SK-N-SH (cell line): Measurements from ENCODE around the gene CACNA2D4. TPM values are rescaled to one million over a fixed set of nuclear protein-coding genes. Genes with fewer than 3 reads are reported as not detected.

Experiments
- CTCF ChIA-PET: fragments of 300-600, 350-600 bp; formaldehyde crosslinking; extraction: SDS; loops from one replicate; lab custom pipeline; 2021; lab: Yijun Ruan, JAX
- POLR2A ChIA-PET: fragments of 350-600 bp; sonication (Branson Sonifier 250); formaldehyde crosslinking; extraction: SDS; loops from one replicate; lab custom pipeline; 2020; ENCODE audit warnings: antibody characterized with exemption, inconsistent platforms; lab: Yijun Ruan, JAX
- DNase-seq: peaks from one replicate; pipeline ENCODE4 v3.0.0; 2012
- H2AFZ ChIP-seq: fragments of 200-600 bp; sonication (generic); 2 replicates; pipeline ENCODE4 v1.8.1; 2016; ENCODE audit warnings: antibody characterized with exemption, mild to moderate bottlenecking, low read depth
- H3F3A ChIP-seq: fragments of 200-600 bp; sonication (generic); replicated peaks from 2 replicates; pipeline ENCODE3; 2016; ENCODE audit warnings: antibody characterized with exemption, mild to moderate bottlenecking; ENCODE audit not compliant: insufficient read depth
- H3K27ac ChIP-seq, 2 experiments: fragments of 200-500 bp in 1 of 2; fragments of 200-600 bp in 1 of 2; sonication (Bioruptor generic) in 1 of 2; sonication (generic), shearing (Covaris generic) in 1 of 2; 2 replicates each; pipeline versions ENCODE4 v1.5.1 to v1.6.1; 2014 to 2016; ENCODE audit warnings: low read depth in 2 of 2, inconsistent platforms in 1 of 2, low read length in 1 of 2, mild to moderate bottlenecking in 1 of 2, mixed read lengths in 1 of 2
- H3K27me3 ChIP-seq: fragments of 200-600 bp; sonication (generic), shearing (Covaris generic); 2 replicates; pipeline ENCODE4 v1.6.1; 2016; ENCODE audit warnings: mixed run types; ENCODE audit not compliant: insufficient read depth
- H3K36me3 ChIP-seq, 2 experiments: fragments of 200-500 bp in 1 of 2; fragments of 200-600 bp in 1 of 2; sonication (Bioruptor generic) in 1 of 2; sonication (generic) in 1 of 2; replicated peaks in 1 of 2; 2 replicates each; pipeline versions ENCODE3 to v1.5.1; 2014 to 2016; ENCODE audit warnings: low read length in 1 of 2, mild to moderate bottlenecking in 1 of 2; ENCODE audit not compliant: insufficient read depth in 2 of 2, control insufficient read depth in 1 of 2
- H3K4me1 ChIP-seq, 2 experiments: fragments of 200-500 bp in 1 of 2; fragments of 200-600 bp in 1 of 2; sonication (Bioruptor generic) in 1 of 2; sonication (generic), shearing (Covaris generic) in 1 of 2; 2 replicates each; pipeline versions ENCODE4 v1.5.1 to v1.6.1; 2014 to 2016; ENCODE audit warnings: low read depth in 1 of 2, low read length in 1 of 2, mixed run types in 1 of 2; ENCODE audit not compliant: insufficient read depth in 2 of 2, control insufficient read depth in 1 of 2
- H3K4me2 ChIP-seq: fragments of 200-600 bp; sonication (generic), shearing (Covaris generic); 2 replicates; pipeline ENCODE4 v1.6.1; 2017; ENCODE audit warnings: mixed run types
- H3K4me3 ChIP-seq, 2 experiments: fragments of 200-500 bp in 1 of 2; fragments of 200-600 bp in 1 of 2; sonication (Bioruptor generic) in 1 of 2; sonication (generic), shearing (Covaris generic) in 1 of 2; 2 replicates each; pipeline versions ENCODE4 v1.5.1 to v1.8.1; 2014 to 2016; ENCODE audit warnings: low read depth in 2 of 2, inconsistent platforms in 1 of 2, low read length in 1 of 2, mild to moderate bottlenecking in 1 of 2, mixed read lengths in 1 of 2, moderate library complexity in 1 of 2
- H3K79me2 ChIP-seq: fragments of 200-600 bp; sonication (generic); 2 replicates; pipeline ENCODE4 v1.8.1; 2017; ENCODE audit warnings: mild to moderate bottlenecking; ENCODE audit not compliant: insufficient read depth
- H3K9ac ChIP-seq: fragments of 200-600 bp; sonication (generic); 2 replicates; pipeline ENCODE4 v1.6.1; 2017; ENCODE audit warnings: mixed run types
- H3K9me2 ChIP-seq: fragments of 200-600 bp; sonication (generic); 2 replicates; pipeline ENCODE4 v1.6.1; 2017; ENCODE audit warnings: mixed run types
- H3K9me3 ChIP-seq: fragments of 200-600 bp; sonication (generic); 2 replicates; pipeline ENCODE4 v1.6.1; 2017; ENCODE audit warnings: mixed run types, mild to moderate bottlenecking, moderate library complexity
- H4K20me1 ChIP-seq: fragments of 200-600 bp; sonication (generic); 2 replicates; pipeline ENCODE4 v1.6.1; 2017; ENCODE audit warnings: mild to moderate bottlenecking, mixed run types; ENCODE audit not compliant: insufficient read depth
- CHD2 ChIP-seq: fragments of 150-350 bp; IDR thresholded peaks from 2 replicates; pipeline ENCODE4 v1.6.1; 2018; ENCODE audit warnings: low read length; ENCODE audit not compliant: partially characterized antibody
- CTCF ChIP-seq: fragments of 200-600 bp; sonication (generic); IDR thresholded peaks from 2 replicates; pipeline ENCODE4 v1.6.1; 2017; ENCODE audit warnings: antibody characterized with exemption, mild to moderate bottlenecking, moderate library complexity
- EP300 ChIP-seq, 2 experiments: IDR thresholded peaks; 2 replicates each; pipeline versions ENCODE4 v1.4.0 to v1.6.1; 2012; ENCODE audit warnings: borderline replicate concordance in 1 of 2, low read depth in 1 of 2, low read length in 1 of 2
- FOSL2 ChIP-seq: IDR thresholded peaks from 2 replicates; pipeline ENCODE4 v1.4.0; 2012; ENCODE audit warnings: low read depth, mild to moderate bottlenecking, moderate library complexity, borderline replicate concordance
- FOXJ3 ChIP-seq: sonication (generic); formaldehyde crosslinking; IDR thresholded peaks from 2 replicates; pipeline ENCODE4 v1.5.1; 2020; ENCODE audit warnings: mild to moderate bottlenecking, missing genetic modification reagents
- GATA2 ChIP-seq: sonication (generic); formaldehyde crosslinking; IDR thresholded peaks from 2 replicates; pipeline ENCODE4 v1.5.0; 2020; ENCODE audit warnings: mild to moderate bottlenecking, missing genetic modification reagents
- JUND ChIP-seq: IDR thresholded peaks from 2 replicates; pipeline ENCODE4 v1.4.0; 2012
- MEF2A ChIP-seq: IDR thresholded peaks from 2 replicates; pipeline ENCODE4 v1.4.0; 2012; ENCODE audit warnings: low read depth, borderline replicate concordance
- MXI1 ChIP-seq: IDR thresholded peaks from 2 replicates; pipeline ENCODE4 v1.6.1; 2012; ENCODE audit warnings: mild to moderate bottlenecking, low read depth, low read length, improper control_type of control experiment
- NFIC ChIP-seq: IDR thresholded peaks from 2 replicates; pipeline ENCODE4 v1.4.0; 2012; ENCODE audit warnings: borderline replicate concordance
- NRF1 ChIP-seq: IDR thresholded peaks from 2 replicates; pipeline ENCODE4 v1.6.1; 2012; ENCODE audit warnings: low read depth, mild to moderate bottlenecking, low read length
- PBX3 ChIP-seq: IDR thresholded peaks from 2 replicates; pipeline ENCODE4; 2012
- POLR2AphosphoS5 ChIP-seq: IDR thresholded peaks from 2 replicates; pipeline ENCODE4 v1.6.1; 2012; ENCODE audit warnings: low read depth, low read length
- REST ChIP-seq: IDR thresholded peaks from 2 replicates; pipeline ENCODE4 v1.6.1; 2012; ENCODE audit warnings: mild to moderate bottlenecking, low read depth, low read length, moderate library complexity
- RXRA ChIP-seq: IDR thresholded peaks from 2 replicates; pipeline ENCODE4 v1.4.0; 2012; ENCODE audit warnings: low read depth, mild to moderate bottlenecking, borderline replicate concordance
- SMC3 ChIP-seq: IDR thresholded peaks from 2 replicates; pipeline ENCODE4 v1.6.1; 2012; ENCODE audit warnings: low read depth, low read length, improper control_type of control experiment
- TEAD4 ChIP-seq: IDR thresholded peaks from 2 replicates; pipeline ENCODE4 v1.4.0; 2012; ENCODE audit warnings: mild to moderate bottlenecking, borderline replicate concordance; ENCODE audit not compliant: insufficient read depth
- WGBS: methylation state at CpG from one replicate; pipeline ENCODE4 v1.1.6; 2017; ENCODE audit warnings: low lambda C conversion rate; 5-methylcytosine and 5-hydroxymethylcytosine counted together
- polyA plus RNA-seq, 3 experiments: library from polyadenylated mRNA; depleted of rRNA; stranded (reverse); fragments of >200 nt; gene quantifications; 2 replicates each; pipeline ENCODE4 v1.2.3, GENCODE V29; 2012
- TF ChIP-seq, protein P1 (sequence below): fragments of 150-350 bp; IDR thresholded peaks from 2 replicates; pipeline ENCODE4 v1.6.1; 2016; ENCODE audit warnings: mild to moderate bottlenecking, low read depth, low read length
- TF ChIP-seq, protein P2 (sequence below): fragments of 150-350 bp; IDR thresholded peaks from 2 replicates; pipeline ENCODE4 v1.6.1; 2017; ENCODE audit warnings: antibody characterized with exemption, low read length, low read depth, borderline replicate concordance

The CACNA2D4 gene
- polyA plus RNA-seq, 1 of the 3 experiments (the other 2 are of a cell fraction), result 0.02 TPM

GRCh38 chr12:1920971-1921370 is 2.5 kb upstream of the CACNA2D4 start:
- 84% methylated on average over 17 of the region's 17 CpGs for WGBS
- TF ChIP-seq PBX3 (no peak), MEF2A (no peak), FOSL2 (no peak), NFIC (no peak), FOXJ3 (CRISPR knock-in tag) (no peak), RXRA (no peak), CHD2 (no peak), TEAD4 (no peak), SMC3 (no peak), CTCF (no peak), EP300 (IDR thresholded peaks at IDR 0.05; ENCODE audit: borderline replicate concordance in 1 of 2, low read depth in 1 of 2, low read length in 1 of 2) (no peak)
- TF ChIP-seq, protein P1, sequence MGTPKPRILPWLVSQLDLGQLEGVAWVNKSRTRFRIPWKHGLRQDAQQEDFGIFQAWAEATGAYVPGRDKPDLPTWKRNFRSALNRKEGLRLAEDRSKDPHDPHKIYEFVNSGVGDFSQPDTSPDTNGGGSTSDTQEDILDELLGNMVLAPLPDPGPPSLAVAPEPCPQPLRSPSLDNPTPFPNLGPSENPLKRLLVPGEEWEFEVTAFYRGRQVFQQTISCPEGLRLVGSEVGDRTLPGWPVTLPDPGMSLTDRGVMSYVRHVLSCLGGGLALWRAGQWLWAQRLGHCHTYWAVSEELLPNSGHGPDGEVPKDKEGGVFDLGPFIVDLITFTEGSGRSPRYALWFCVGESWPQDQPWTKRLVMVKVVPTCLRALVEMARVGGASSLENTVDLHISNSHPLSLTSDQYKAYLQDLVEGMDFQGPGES, result no peak
- H3K27me3 ChIP-seq, result no peaks in the 10 kb centered on the region; the same call in 1 of the 2 replicates
- ChIA-PET POLR2A (no interaction called here), CTCF (interaction anchor here (0.9 to 5.5 kb wide), 4 partner anchors 19 to 130 kb away, joined by 3 to 40 read pairs (median 3); no protein-coding TSS in a partner anchor)
- no peaks in the 10 kb centered on the region for H3K9me3 ChIP-seq
- no peak overlapping the region for H3K4me2 ChIP-seq
- H3K9ac ChIP-seq, result no peak overlapping the region
- no peaks in the 10 kb centered on the region for H3K9me2 ChIP-seq
- no peak overlapping the region for H3K27ac ChIP-seq
- H3K79me2 ChIP-seq, result no peaks in the 10 kb centered on the region
- no peaks in the 10 kb centered on the region for H4K20me1 ChIP-seq
- no peak overlapping the region for H3K4me3 ChIP-seq
- DNase-seq, result peak; percentile 12
- H2AFZ ChIP-seq, result no peak overlapping the region
- H3K36me3 ChIP-seq, result no peaks in the 10 kb centered on the region
- H3K4me1 ChIP-seq, result peaks cover 0 to 40% of the 10 kb centered on the region in 2 experiments; a peak in 1 of 4 replicates
- H3F3A ChIP-seq, result no peaks in the 10 kb centered on the region

GRCh38 chr12:1920436-1920835 is 2.0 kb upstream of the CACNA2D4 start:
- Histone ChIP-seq H3K9ac (no peak overlapping the region), H3K36me3 (no peaks in the 10 kb centered on the region), H3K27ac (no peak overlapping the region), H3F3A (no peaks in the 10 kb centered on the region), H3K4me1 (peaks cover 0 to 34% of the 10 kb centered on the region in 2 experiments; a peak in 1 of 4 replicates), H3K9me3 (no peaks in the 10 kb centered on the region), H3K79me2 (no peaks in the 10 kb centered on the region), H3K4me3 (no peak overlapping the region), H4K20me1 (no peaks in the 10 kb centered on the region), H2AFZ (no peak overlapping the region), H3K27me3 (no peaks in the 10 kb centered on the region; the same call in 1 of the 2 replicates), H3K9me2 (no peaks in the 10 kb centered on the region), H3K4me2 (no peak overlapping the region)
- ChIA-PET POLR2A (no interaction called here), CTCF (interaction anchor here (0.9 to 5.5 kb wide), 4 partner anchors 19 to 129 kb away, joined by 3 to 40 read pairs (median 3); no protein-coding TSS in a partner anchor)
- 91% methylated on average over 13 of the region's 13 CpGs for WGBS
- DNase-seq, result no peak
- TF ChIP-seq, protein P2, sequence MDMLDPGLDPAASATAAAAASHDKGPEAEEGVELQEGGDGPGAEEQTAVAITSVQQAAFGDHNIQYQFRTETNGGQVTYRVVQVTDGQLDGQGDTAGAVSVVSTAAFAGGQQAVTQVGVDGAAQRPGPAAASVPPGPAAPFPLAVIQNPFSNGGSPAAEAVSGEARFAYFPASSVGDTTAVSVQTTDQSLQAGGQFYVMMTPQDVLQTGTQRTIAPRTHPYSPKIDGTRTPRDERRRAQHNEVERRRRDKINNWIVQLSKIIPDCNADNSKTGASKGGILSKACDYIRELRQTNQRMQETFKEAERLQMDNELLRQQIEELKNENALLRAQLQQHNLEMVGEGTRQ, result no peak
- TF ChIP-seq FOXJ3 (CRISPR knock-in tag), result no peak
- TF ChIP-seq REST, result no peak
- TF ChIP-seq GATA2 (CRISPR knock-in tag), result no peak
- TF ChIP-seq POLR2AphosphoS5, result no peak
- TF ChIP-seq JUND, result no peak
- no peak for TF ChIP-seq NRF1
- no peak for TF ChIP-seq MXI1
